ENCODE measurements around the gene DDOST.
"Not testable (repeated sequence)": the region's sequence is repeated elsewhere in the genome, so short reads cannot be mapped to it uniquely, and the experiment has no call there.

The DDOST gene

GRCh38 chr1:20691872-20692271, 30.7 kb upstream of the DDOST start:
- no peak for DNase-seq (ENCODE audit: low read depth in 2 of 2)

- no peak for DNase-seq (ENCODE audit: low read depth in 2 of 2)
Observed at GRCh38 chr1:20689645-20690056, 28.5 kb upstream of the DDOST start.

- no peak for DNase-seq (ENCODE audit: low read depth in 2 of 2)
Observed at GRCh38 chr1:20686883-20687725, 25.9 kb upstream of the DDOST start.

DNA sequence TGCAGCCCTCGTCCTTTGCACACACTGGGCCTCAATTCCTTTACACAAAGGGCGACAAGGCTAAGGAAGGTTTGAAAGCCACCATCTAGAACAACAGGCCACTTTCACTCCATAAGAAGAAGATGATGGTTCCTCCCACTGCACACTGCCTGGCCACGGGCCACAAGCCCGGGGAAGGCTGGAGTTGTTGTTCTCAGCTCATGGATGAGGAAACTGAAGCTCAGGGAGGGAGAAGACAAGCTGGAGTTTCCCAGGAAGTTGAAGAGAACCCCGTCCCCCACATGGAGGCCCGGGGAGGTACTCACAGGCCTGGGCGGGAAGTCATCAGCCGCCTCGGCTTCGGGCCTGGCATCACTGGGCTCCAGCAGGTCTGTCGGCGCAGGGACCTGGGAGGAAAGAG, 24.6 kb upstream of the DDOST start:
- DNase-seq (ENCODE audit: low read depth in 2 of 2), result no peak

DNA sequence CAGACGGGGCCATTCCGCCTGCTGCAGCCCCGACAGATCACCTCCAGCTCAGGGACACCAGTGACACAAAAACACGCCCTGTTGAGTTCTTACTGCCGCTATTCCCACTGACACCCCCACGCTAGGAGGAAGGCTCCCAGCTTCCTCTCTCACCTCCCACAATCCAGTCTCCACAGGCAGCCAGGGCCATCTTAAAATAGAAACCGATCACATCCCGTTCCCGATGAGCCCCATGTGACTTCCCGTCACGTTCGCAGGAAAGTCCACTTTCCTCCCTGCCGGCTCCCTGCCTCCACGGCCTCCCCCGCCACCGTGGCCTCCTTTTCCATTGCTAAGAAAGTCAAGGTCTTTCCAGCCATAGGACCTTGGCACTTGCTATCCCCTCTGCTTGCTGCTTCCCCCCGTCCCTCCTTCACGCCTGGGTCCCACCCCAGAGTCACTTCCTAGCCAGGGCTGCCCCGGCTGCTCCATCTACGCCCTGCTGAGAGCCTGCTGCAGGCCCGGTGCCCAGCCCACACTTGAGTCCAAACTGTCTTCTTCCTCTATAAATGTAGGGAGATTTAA, 24.0 kb upstream of the DDOST start:
- DNase-seq (ENCODE audit: low read depth in 2 of 2), result no peak

DNA sequence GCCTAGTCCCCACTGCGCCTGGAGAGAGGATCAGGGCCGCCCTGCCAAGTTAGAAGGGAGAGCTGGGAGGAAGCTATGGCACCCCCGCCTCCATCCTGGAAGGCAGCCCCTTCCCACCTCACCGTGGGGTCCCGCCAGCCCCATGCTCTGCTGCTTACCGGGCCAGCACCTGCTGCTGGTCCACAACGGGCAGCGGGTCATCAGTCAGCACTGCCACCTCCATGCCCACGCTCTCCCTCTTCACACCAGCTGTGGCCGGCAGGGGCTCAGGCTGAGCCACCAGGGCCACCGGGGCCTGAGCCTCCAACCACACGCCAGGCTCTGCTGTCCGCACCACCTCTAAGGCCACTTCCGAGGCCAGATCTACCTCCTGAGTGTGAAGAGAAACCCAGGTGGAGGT, 23.5 kb upstream of the DDOST start:
- no peak for DNase-seq (ENCODE audit: low read depth in 2 of 2)

GRCh38 chr1:20684050-20684620, 23.0 kb upstream of the DDOST start:
- DNase-seq (ENCODE audit: low read depth in 2 of 2), result no peak

GRCh38 chr1:20683614-20684013, 22.4 kb upstream of the DDOST start:
- no peak for DNase-seq (ENCODE audit: low read depth in 2 of 2)

DNA sequence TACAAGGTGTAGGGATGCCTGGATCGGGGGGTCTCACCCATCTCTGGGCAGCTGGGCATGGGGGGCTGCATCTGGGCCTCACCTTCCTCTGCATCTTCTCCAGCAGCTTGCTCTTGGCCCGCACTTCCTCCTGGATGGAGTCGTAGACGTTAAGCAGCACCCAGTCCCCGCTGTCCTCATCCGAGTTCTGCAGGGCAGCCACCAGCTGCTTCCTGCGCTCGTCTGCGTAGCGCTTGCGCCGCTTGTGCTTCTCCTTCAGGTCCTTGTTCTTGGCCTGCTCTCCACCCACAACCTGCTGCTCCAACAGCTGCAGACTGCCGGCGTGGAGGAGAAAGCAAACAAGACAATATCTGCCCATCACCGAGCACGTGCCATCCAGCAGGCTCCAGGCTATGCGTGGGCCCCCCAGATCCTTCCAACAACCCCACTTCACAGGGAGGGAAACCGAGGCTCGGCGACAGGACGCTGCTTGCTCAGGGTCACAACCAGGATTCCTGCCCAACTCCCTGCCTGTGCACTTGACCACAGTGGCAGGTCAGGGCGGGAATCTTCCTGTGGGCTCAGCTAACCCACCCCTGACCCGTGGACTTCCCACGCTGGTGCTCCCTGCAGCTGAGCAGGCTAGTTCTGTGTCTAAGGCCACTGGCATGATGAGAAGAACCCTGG, 21.5 kb upstream of the DDOST start:
- DNase-seq (ENCODE audit: low read depth in 2 of 2), result no peak

DNA sequence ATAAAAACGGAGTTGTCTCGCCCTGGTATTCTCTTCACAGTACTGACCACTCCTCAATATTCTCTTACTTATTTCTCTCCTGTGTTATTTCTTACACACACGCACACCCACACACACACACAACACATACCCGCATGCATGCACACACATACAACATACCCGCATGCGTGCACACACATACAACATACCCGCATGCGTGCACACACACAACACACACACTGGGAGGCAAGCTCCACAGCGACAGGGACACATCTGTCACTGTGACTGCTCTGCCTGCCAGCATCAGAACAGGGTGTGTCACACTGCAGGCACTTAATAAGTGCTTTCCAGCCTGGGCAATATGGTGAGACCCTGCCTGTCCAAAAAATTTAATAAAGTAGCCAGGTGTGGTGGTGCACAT, 20.8 kb upstream of the DDOST start:
- DNase-seq (ENCODE audit: low read depth in 2 of 2), result no peak

DNA sequence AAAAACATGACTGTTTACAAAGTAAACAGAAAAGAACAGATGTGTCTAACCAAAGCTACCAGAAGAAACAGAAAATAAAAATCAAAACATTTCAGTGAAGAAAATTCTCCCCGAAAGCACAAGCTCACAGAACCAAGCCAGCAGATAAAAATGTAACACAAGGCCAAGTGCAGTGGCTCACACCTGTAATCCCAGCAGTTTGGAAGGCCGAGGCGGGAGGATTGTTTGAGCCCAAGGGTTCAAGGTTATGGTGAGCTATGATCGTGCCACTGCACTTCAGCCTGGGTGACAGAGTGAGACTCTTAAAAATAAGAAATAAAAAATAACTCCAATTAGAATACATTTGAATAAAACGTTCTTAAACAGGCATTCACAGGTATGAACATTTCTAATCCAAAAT, 19.1 kb upstream of the DDOST start:
- no peak for DNase-seq (ENCODE audit: low read depth in 2 of 2)

DNA sequence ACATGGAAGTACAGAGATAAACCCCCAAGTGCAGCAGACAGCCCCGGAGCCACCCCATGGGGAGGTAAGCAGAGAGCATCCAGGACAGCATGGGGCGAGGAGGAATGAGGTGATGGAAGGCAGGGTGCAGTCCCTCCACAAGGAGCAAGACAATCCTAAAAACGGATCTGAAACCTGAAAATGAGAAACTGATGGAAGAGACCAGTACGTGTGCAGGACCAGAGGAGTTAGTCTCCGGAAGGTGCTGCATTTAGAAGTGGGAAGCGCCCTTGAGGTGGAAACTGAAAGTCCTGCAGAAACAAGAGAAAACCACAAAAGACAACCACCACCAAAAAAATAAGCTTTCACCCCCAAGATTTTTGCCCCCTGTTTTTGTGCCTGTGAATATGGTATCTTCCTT, 17.4 kb upstream of the DDOST start:
- DNase-seq (ENCODE audit: low read depth in 2 of 2), result no peak

GRCh38 chr1:20673626-20674025, 12.5 kb upstream of the DDOST start:
- DNase-seq (ENCODE audit: low read depth in 2 of 2), result not testable (repeated sequence)

DNA sequence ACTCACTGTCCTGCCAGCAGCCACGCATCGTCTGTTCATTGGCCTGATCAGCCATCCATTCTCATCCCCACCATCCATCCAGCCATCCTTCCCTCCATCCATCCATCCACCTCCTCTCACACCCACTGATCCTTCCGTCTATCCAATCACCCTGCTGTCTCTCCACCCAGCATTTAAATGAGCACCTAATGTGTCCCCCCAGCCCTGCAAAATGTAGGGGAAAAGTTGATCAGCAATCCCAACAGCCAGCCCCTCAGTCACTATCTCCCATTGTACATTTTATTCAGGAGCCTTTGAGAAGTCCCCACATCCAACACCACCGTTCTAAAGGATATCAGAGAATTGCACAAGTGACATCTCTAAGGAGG, 11.1 kb upstream of the DDOST start:
- no peak for DNase-seq (ENCODE audit: low read depth in 2 of 2)

DNA sequence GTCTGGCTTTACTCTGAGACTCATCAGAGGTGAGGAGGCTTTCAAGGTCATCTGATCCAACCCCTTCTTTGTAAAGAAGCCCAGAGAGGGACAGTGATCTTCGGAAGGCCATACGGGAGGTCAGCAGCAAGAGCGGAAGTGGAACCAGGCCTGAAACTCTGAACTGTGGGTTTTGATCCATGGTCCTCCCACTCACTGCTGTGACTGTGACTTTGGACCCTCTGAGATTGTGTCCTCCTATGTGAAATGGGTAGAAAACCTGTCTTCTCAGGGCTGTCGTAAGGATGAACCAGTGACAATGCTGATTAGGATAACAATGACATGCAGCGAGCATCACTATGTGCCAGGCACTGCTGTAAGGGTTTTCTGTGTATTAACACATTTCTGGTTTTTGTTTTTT, 9.8 kb upstream of the DDOST start:
- DNase-seq (ENCODE audit: low read depth in 2 of 2), result no peak

- no peak for DNase-seq (ENCODE audit: low read depth in 2 of 2)
Observed at GRCh38 chr1:20668581-20668980, 7.4 kb upstream of the DDOST start.

DNA sequence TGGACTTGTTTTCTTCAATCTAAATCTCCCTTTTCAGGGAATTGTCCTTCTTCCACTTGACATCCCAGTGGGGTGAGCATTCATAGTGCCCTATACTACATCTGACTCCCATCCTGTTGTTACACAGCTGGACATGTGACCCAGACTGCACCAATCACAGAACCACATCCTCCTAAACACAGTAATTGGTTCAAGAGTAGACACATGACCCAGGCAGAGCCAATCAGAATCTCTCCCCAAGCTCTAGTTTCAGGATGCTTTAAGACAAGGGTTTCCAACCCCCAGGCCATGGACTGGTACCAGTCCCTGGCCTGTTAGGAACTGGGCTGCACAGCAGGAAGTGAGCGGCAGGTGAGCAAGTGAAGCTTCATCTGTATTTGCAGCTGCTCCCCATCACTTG, 5.6 kb upstream of the DDOST start:
- DNase-seq (ENCODE audit: low read depth in 2 of 2), result no peak

- no peak for DNase-seq (ENCODE audit: low read depth in 2 of 2)
Observed at GRCh38 chr1:20666146-20666545, 5.0 kb upstream of the DDOST start.

DNA sequence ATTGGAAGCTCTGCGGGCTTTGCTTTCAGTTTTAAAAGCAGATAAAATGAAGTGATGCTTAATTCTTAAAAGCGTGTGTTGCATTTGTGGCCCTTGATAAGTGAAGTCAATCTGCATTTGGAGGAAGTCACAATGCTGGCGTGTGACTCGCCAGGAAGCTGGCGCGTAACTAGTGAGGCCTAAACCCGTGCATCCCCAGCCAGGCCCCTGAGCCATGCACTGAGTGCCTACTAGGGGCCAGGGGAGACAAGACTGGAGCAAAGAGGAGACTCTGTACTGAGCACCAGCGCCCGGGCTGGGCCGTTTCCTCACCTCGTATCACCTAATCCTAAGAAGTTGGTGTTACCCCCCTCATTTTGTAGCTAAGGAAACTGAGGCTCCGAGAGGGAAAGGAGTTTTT, 4.6 kb upstream of the DDOST start:
- DNase-seq (ENCODE audit: low read depth in 2 of 2), result no peak

DNA sequence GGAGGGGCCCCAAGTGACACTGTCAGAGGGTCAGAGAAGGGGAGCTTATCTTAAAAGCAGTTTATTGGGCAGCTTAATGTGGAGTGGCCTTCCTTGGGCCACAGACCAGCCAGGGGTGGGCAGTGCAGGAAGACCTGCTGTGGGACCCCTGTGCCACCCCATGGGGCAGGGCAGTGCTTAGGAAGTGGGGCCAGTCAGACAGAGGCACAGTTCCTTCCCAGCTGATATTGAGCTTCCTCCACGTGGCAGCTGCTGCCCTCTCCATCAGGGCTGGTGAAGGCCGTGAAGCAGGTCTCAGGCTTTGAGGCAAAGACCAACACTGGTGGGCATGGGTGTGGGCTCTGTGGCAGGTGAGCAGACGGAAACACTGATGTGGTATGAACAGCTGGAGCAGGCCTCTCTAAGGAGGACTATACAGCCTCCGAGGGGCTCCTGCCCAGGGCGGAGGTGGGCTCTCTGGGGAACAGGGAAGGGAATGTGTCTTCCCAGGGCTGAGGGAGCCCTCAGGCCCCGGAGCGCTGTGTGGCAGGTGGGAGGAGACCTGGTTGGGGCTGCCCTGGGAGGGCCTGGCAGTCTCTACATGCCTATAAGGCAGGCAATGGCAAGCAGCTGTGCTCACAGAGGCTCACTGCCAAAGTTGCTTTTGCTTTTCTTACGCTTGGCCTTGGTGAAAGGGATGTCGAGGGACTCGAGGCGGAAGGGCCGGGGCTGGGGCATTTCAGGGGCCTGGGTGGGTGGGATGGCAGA, 3.0 kb upstream of the DDOST start:
- DNase-seq (ENCODE audit: low read depth in 2 of 2), result no peak

- DNase-seq (ENCODE audit: low read depth in 2 of 2), result no peak
Observed at GRCh38 chr1:20663365-20663764, 2.2 kb upstream of the DDOST start.

DNA sequence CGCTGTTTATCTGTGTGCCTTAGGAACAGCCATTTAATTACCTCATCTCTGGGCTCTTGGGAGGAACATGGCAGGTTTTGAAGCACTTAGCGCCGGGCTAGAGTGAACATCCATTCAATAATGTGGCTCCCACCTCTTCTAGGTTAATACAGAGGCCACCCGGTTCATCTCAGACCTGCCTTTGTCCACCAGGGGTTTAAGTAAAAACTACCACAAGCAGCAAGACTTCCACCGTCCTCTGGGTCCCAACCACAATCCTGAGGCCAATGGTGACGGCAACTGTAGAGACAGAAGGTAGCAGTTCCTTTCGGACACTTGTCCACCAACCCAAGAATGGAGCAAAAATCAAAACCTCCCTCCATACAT, 924 bp upstream of the DDOST start:
- DNase-seq (ENCODE audit: low read depth in 2 of 2), result no peak

All from stimulated activated CD4-positive, alpha-beta T cell treated with anti-CD3 and anti-CD28 coated beads, Interleukin-1b, Interleukin-23, amount 100 ng/mL, for 1 hour (primary cell).